CD4-positive, alpha-beta T cell treated with Interleukin-10 for 1 hour (primary cell): ENCODE data around the gene PLB1.

Experiments used
- DNase-seq: peaks from one replicate; pipeline ENCODE4 v3.0.0-alpha.2; 2020

Gene PLB1

GRCh38 chr2:28674713-28675068 lies 178.8 kb downstream of the PLB1 start:
- no peak for DNase-seq

GRCh38 chr2:28676152-28676835 lies 180.4 kb downstream of the PLB1 start:
- DNase-seq: no peak

GRCh38 chr2:28678175-28678855 lies 182.5 kb downstream of the PLB1 start:
- no peak for DNase-seq

- DNase-seq: no peak
Measured at GRCh38 chr2:28678944-28679343, 183.1 kb downstream of the PLB1 start.

- no peak for DNase-seq
Measured at GRCh38 chr2:28680657-28681056, 184.8 kb downstream of the PLB1 start.

GRCh38 chr2:28681158-28681571 lies 185.3 kb downstream of the PLB1 start:
- peak; percentile 82 for DNase-seq

GRCh38 chr2:28681606-28682005 lies 185.7 kb downstream of the PLB1 start:
- no peak for DNase-seq

GRCh38 chr2:28683100-28683706 lies 187.3 kb downstream of the PLB1 start:
- no peak for DNase-seq

- no peak for DNase-seq
Measured at GRCh38 chr2:28684142-28684858, 188.4 kb downstream of the PLB1 start.

GRCh38 chr2:28687171-28687570 lies 191.3 kb downstream of the PLB1 start:
- DNase-seq: no peak

- no peak for DNase-seq
Measured at GRCh38 chr2:28687640-28688385, 192.0 kb downstream of the PLB1 start.

GRCh38 chr2:28688818-28689217 lies 193.0 kb downstream of the PLB1 start:
- DNase-seq: no peak

GRCh38 chr2:28689771-28690170 lies 193.9 kb downstream of the PLB1 start:
- DNase-seq: no peak

- no peak for DNase-seq
Measured at GRCh38 chr2:28692411-28692810, 196.6 kb downstream of the PLB1 start.

- DNase-seq: no peak
Measured at GRCh38 chr2:28693223-28693622, 197.4 kb downstream of the PLB1 start.
